ENCODE measurements around the gene RBBP6. TPM values are rescaled to one million over a fixed set of nuclear protein-coding genes. Genes with fewer than 3 reads are reported as not detected.

Gene RBBP6, protein sequence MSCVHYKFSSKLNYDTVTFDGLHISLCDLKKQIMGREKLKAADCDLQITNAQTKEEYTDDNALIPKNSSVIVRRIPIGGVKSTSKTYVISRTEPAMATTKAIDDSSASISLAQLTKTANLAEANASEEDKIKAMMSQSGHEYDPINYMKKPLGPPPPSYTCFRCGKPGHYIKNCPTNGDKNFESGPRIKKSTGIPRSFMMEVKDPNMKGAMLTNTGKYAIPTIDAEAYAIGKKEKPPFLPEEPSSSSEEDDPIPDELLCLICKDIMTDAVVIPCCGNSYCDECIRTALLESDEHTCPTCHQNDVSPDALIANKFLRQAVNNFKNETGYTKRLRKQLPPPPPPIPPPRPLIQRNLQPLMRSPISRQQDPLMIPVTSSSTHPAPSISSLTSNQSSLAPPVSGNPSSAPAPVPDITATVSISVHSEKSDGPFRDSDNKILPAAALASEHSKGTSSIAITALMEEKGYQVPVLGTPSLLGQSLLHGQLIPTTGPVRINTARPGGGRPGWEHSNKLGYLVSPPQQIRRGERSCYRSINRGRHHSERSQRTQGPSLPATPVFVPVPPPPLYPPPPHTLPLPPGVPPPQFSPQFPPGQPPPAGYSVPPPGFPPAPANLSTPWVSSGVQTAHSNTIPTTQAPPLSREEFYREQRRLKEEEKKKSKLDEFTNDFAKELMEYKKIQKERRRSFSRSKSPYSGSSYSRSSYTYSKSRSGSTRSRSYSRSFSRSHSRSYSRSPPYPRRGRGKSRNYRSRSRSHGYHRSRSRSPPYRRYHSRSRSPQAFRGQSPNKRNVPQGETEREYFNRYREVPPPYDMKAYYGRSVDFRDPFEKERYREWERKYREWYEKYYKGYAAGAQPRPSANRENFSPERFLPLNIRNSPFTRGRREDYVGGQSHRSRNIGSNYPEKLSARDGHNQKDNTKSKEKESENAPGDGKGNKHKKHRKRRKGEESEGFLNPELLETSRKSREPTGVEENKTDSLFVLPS (N-terminal part only)
- total RNA-seq (100 to 1,000 TPM in 1 of 5 donors, 10 to 100 TPM in 4; 23.3 to 130 (median 46.1) TPM), polyA plus RNA-seq (10 to 100 TPM in 2 of 3 donors, 1 to 10 TPM in 1; 9.0 to 33.8 (median 29.8) TPM)
- long read RNA-seq, donor 1, partial matches to known transcripts, result 0 of 5 reads
- long read RNA-seq, donor 1, other reads (novel, unspliced or antisense), result 0 of 5 reads
- long read RNA-seq, donor 2, full-length matches to known transcripts, result 3 of 3 reads
- long read RNA-seq, donor 2, partial matches to known transcripts, result 0 of 3 reads
- long read RNA-seq, donor 2, other reads (novel, unspliced or antisense), result 0 of 3 reads
- long read RNA-seq, donor 3, partial matches to known transcripts, result 5 of 11 reads
- long read RNA-seq, donor 3, other reads (novel, unspliced or antisense), result 0 of 11 reads
- long read RNA-seq, donor 4, full-length matches to known transcripts, result 3 of 3 reads
- long read RNA-seq, donor 4, partial matches to known transcripts, result 0 of 3 reads
- long read RNA-seq, donor 4, other reads (novel, unspliced or antisense), result 0 of 3 reads
- long read RNA-seq, donor 5, transcript RBBP6-204 (3 exons, 854 nt), result major isoform, 6 of 10 reads
- long read RNA-seq, donor 5, partial matches to known transcripts, result 0 of 10 reads
- long read RNA-seq, donor 5, other reads (novel, unspliced or antisense), result 0 of 10 reads
- long read RNA-seq, donor 6, transcript RBBP6-213 (1 exons, 1,946 nt), result major isoform, 15 of 19 reads
- long read RNA-seq, donor 6, partial matches to known transcripts, result 0 of 19 reads
- long read RNA-seq, donor 6, other reads (novel, unspliced or antisense), result 0 of 19 reads
- long read RNA-seq, donor 7, transcript RBBP6-213 (1 exons, 1,946 nt), result major isoform, 6 of 21 reads
- long read RNA-seq, donor 7, partial matches to known transcripts, result 11 of 21 reads
- long read RNA-seq, donor 7, other reads (novel, unspliced or antisense), result 0 of 21 reads
- long read RNA-seq, donor 8, transcript RBBP6-213 (1 exons, 1,946 nt), result major isoform, 6 of 21 reads
- long read RNA-seq, donor 8, transcript RBBP6-204 (3 exons, 854 nt), result minor isoform, 5 of 21 reads
- long read RNA-seq, donor 8, partial matches to known transcripts, result 10 of 21 reads
- long read RNA-seq, donor 8, other reads (novel, unspliced or antisense), result 0 of 21 reads
- long read RNA-seq, donor 9, transcript RBBP6-213 (1 exons, 1,946 nt), result major isoform, 5 of 6 reads
- long read RNA-seq, donor 9, partial matches to known transcripts, result 0 of 6 reads
- long read RNA-seq, donor 9, other reads (novel, unspliced or antisense), result 0 of 6 reads
- long read RNA-seq, donor 10, partial matches to known transcripts, result 0 of 2 reads
- long read RNA-seq, donor 10, other reads (novel, unspliced or antisense), result 0 of 2 reads

- intact Hi-C loops (cut with DNase I; ENCODE audit: low total_unique reads), result no loop called here
These were observed at the start of gene RBBP6 for GRCh38 chr16:24539295-24539849. RBBP6 (plus strand) TSS chr16:24539566; CDS start chr16:24540627, 1,061 bp downstream.

DNA sequence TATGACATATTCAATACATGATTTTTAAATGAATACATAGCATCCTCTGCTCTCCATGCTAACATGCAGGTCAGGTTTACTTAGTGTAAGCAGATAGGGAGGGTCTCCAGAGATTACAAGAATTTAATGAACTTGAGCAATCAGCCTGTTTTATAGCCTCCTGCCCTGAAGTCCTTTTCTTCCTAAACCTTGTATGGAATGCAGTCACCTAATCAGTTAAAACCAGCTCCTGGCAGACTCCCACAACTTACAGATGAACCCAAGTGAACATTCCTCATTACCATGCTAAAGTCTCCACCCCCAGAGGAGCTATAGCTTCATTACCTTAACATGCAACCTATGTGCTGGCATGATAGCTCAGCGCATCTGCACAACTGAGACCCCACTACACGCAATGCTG is 48.5 kb upstream of the RBBP6 start:
- Histone ChIP-seq H3K4me1 (no peaks in the 10 kb centered on the region), H3K27ac (no peak overlapping the region), H3K27me3 (peaks cover 0 to 18% (median 4%) of the 10 kb centered on the region in 3 donors), H3K36me3 (no peaks in the 10 kb centered on the region), H3K9me3 (peaks cover 0 to 19% (median 11%) of the 10 kb centered on the region in 4 donors), H3K4me3 (no peak overlapping the region)
- 78 to 100% (median 93%) methylated on average over 2 of the region's 2 CpGs for WGBS, 5 donors
- DNase-seq, result no peak
- intact Hi-C loops (cut with DNase I; ENCODE audit: low total_unique reads), result no loop called here
- TF ChIP-seq POLR2AphosphoS5 (IDR thresholded peaks at IDR 0.05) (no peak), POLR2A (IDR thresholded peaks at IDR 0.05) (no peak), EP300 (IDR thresholded peaks at IDR 0.05) (no peak), CTCF (IDR thresholded peaks at IDR 0.05) (no peak)

More at GRCh38 chr16:24539295-24539849, at the start of gene RBBP6:
- Histone ChIP-seq H3K27me3 (no peaks in the 10 kb centered on the region), H3K4me3 (peak within 1 kb of the TSS; percentile 74 to 99 (median 84)), H3K4me1 (peaks cover 28 to 34% (median 31%) of the 10 kb centered on the region in 4 donors), H3K27ac (peak within 1 kb of the TSS; percentile 99 to 100 (median 100)), H3K9me3 (no peaks in the 10 kb centered on the region), H3K36me3 (no peaks in the 10 kb centered on the region)
- DNase-seq, result peak; percentile 96 to 99
- 0 to 2% (median 0%) methylated on average over 16 to 68 of the region's 68 CpGs for WGBS, 5 donors
- peak; percentile 100 for TF ChIP-seq POLR2AphosphoS5 (IDR thresholded peaks at IDR 0.05)
- peak; percentile 86 for TF ChIP-seq EP300 (IDR thresholded peaks at IDR 0.05)
- peak in 2 of 7 experiments; percentile 17 to 46 for TF ChIP-seq CTCF (IDR thresholded peaks at IDR 0.05)
- peak in 2 of 4 donors; percentile 95 to 97 for TF ChIP-seq POLR2A (IDR thresholded peaks at IDR 0.05)

DNA sequence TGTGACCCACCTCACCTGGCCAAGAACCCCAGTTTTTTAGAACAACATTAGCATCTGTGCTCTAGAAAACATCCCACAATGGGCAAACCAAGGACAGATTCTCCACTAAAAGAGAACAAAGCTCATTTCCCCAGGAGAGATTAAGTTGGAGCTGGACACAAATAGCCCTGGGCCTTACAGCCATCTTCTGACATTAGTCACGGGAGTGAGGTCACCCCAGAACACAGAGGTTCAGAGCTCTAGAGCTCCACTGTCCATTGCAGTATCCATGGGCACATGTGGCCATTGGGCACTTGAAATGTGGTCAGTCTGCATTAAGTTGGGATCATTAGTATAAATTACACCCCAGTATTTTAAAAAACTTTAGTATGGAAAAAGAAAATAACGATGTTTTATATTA is 47.6 kb upstream of the RBBP6 start:
- WGBS, 5 donors, result 72 to 81% (median 74%) methylated on average over 2 of the region's 2 CpGs
- DNase-seq, result no peak

More for the DNA sequence above, 47.6 kb upstream of the RBBP6 start:
- Histone ChIP-seq H3K4me3 (no peak overlapping the region), H3K27me3 (peaks cover 0 to 18% (median 4%) of the 10 kb centered on the region in 3 donors), H3K27ac (no peak overlapping the region), H3K9me3 (peaks cover 0 to 19% (median 11%) of the 10 kb centered on the region in 4 donors), H3K4me1 (no peaks in the 10 kb centered on the region), H3K36me3 (no peaks in the 10 kb centered on the region)
- intact Hi-C loops (cut with DNase I; ENCODE audit: low total_unique reads), result no loop called here
- TF ChIP-seq POLR2A (IDR thresholded peaks at IDR 0.05) (no peak), CTCF (IDR thresholded peaks at IDR 0.05) (no peak), EP300 (IDR thresholded peaks at IDR 0.05) (no peak), POLR2AphosphoS5 (IDR thresholded peaks at IDR 0.05) (no peak)
